Lower leg skin (tissue), 3 donors: ENCODE data around the gene ATXN7L3B.

ENCODE experiments used
- POLR2A ChIP-seq, 2 donors: fragments of 450-650 bp; IDR thresholded peaks; one replicate each; pipeline ENCODE4 v1.6.1; 2016 to 2017; ENCODE audit warnings: antibody characterized with exemption in 2 of 2, mild to moderate bottlenecking in 1 of 2, moderate library complexity in 1 of 2
- TF ChIP-seq, protein P1 (sequence below), 3 donors: fragments of 450-650 bp; IDR thresholded peaks; one replicate each; pipeline ENCODE4 v1.5.1; 2016; ENCODE audit warnings: antibody characterized with exemption in 3 of 3, mild to moderate bottlenecking in 3 of 3, moderate library complexity in 2 of 3

DNA sequence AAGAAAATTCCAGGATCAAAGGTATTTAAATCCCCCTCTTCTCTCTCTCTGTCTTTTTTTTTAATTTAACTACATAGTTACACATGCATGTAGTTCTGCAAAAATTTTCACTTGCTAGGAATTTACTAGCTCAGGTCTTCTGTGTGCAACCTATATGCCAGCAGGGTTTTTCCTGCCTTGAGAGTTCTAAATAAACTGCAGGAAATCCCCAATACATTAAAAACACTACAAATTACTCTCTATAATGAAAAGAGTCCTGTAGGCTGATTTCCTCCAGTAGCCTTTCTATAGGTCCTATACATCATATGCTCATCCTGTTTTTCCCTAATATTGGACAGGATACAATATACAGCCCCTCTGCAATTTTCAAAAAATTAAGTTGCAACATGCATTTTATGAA, 27.7 kb upstream of the ATXN7L3B start:
- no peak for TF ChIP-seq POLR2A (IDR thresholded peaks at IDR 0.05)
- TF ChIP-seq, protein P1, sequence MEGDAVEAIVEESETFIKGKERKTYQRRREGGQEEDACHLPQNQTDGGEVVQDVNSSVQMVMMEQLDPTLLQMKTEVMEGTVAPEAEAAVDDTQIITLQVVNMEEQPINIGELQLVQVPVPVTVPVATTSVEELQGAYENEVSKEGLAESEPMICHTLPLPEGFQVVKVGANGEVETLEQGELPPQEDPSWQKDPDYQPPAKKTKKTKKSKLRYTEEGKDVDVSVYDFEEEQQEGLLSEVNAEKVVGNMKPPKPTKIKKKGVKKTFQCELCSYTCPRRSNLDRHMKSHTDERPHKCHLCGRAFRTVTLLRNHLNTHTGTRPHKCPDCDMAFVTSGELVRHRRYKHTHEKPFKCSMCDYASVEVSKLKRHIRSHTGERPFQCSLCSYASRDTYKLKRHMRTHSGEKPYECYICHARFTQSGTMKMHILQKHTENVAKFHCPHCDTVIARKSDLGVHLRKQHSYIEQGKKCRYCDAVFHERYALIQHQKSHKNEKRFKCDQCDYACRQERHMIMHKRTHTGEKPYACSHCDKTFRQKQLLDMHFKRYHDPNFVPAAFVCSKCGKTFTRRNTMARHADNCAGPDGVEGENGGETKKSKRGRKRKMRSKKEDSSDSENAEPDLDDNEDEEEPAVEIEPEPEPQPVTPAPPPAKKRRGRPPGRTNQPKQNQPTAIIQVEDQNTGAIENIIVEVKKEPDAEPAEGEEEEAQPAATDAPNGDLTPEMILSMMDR (IDR thresholded peaks at IDR 0.05), result no peak
